Body of pancreas (tissue), 4 donors: ENCODE results near the gene EBF3. TPM values are rescaled to one million over a fixed set of nuclear protein-coding genes. Genes with fewer than 3 reads are reported as not detected.

ENCODE experiments used
- ATAC-seq: fragments of 150-250 bp; one replicate; pipeline ENCODE4 v1.9.1; 2016
- DNase-seq, 4 donors: peaks; one replicate each; pipeline ENCODE4 v3.0.0-alpha.2; 2019
- H3K27ac ChIP-seq, 4 donors: fragments of 200-600 bp; sonication (generic); 1 replicate in 3 of 4; 2 replicates in 1 of 4; pipeline versions ENCODE4 v1.5.1 to v1.6.1; 2016 to 2019; ENCODE audit warnings: mild to moderate bottlenecking in 1 of 4, mixed read lengths in 1 of 4, moderate library complexity in 1 of 4
- H3K27me3 ChIP-seq, 2 donors: fragments of 200-600 bp; sonication (generic); one replicate each; pipeline ENCODE4 v1.6.0; 2016; ENCODE audit warnings: mild to moderate bottlenecking in 1 of 2
- H3K36me3 ChIP-seq, 2 donors: fragments of 200-600 bp; sonication (generic); replicated peaks in 1 of 2; 2 replicates each; pipeline ENCODE4 v1.5.1; 2016; ENCODE audit warnings: low read depth in 2 of 2; ENCODE audit not compliant: insufficient read depth in 1 of 2
- H3K4me1 ChIP-seq: fragments of 200-600 bp; sonication (generic); one replicate; pipeline ENCODE4 v1.6.0; 2016
- H3K4me3 ChIP-seq, 2 donors: fragments of 200-600 bp; sonication (generic); 1 replicate in 1 of 2; 2 replicates in 1 of 2; pipeline ENCODE4 v1.5.1; 2016 to 2019
- H3K9me3 ChIP-seq, 3 donors: fragments of 200-600 bp; sonication (generic); 1 replicate in 2 of 3; 2 replicates in 1 of 3; pipeline ENCODE4 v1.5.1; 2016
- CTCF ChIP-seq, 7 experiments: fragments of 450-650 bp in 4 of 7; fragments of 200-600 bp in 3 of 7; sonication (generic) in 3 of 7; IDR thresholded peaks; one replicate each; pipeline ENCODE4 v1.5.1; 2016 to 2019; ENCODE audit warnings: antibody characterized with exemption in 7 of 7
- POLR2A ChIP-seq, 3 donors: fragments of 450-650 bp; IDR thresholded peaks; one replicate each; pipeline ENCODE4 v1.6.1; 2016; ENCODE audit warnings: antibody characterized with exemption in 3 of 3, mild to moderate bottlenecking in 2 of 3
- WGBS, 2 donors: methylation state at CpG; one replicate each; pipeline ENCODE4 v1.1.5; 2017; 5-methylcytosine and 5-hydroxymethylcytosine counted together
- intact Hi-C: fragments of 100-400 bp; cut with DNase I; formaldehyde crosslinking; loops from one replicate; pipeline ENCODE4 v1.15.1; 2023
- total RNA-seq, 2 donors: library from RNA; depleted of rRNA; stranded (reverse); fragments of >200 nt; gene quantifications; one replicate each; pipeline ENCODE4 v1.1.0, GENCODE V29; 2016

The EBF3 gene
- total RNA-seq, 2 donors from 2014 or later: 2.3 to 4.6 TPM

- no peaks in the 10 kb centered on the region for H3K9me3 ChIP-seq
- H3K4me3 ChIP-seq: no peak overlapping the region
- H3K4me1 ChIP-seq: no peaks in the 10 kb centered on the region
- WGBS, 2 donors: 90 to 99% methylated on average over 4 of the region's 4 CpGs
- TF ChIP-seq POLR2A (IDR thresholded peaks at IDR 0.05): no peak
- TF ChIP-seq CTCF (IDR thresholded peaks at IDR 0.05): no peak
- DNase-seq (no peak), ATAC-seq (no peak)
- intact Hi-C loops: no loop called here
- no peak overlapping the region for H3K27ac ChIP-seq
- no peaks in the 10 kb centered on the region for H3K27me3 ChIP-seq
- H3K36me3 ChIP-seq: no peaks in the 10 kb centered on the region
These were observed 35.1 kb upstream of the EBF3 start for GRCh38 chr10:129999140-129999539.

GRCh38 chr10:129993621-129994020 lies 29.5 kb upstream of the EBF3 start:
- TF ChIP-seq CTCF (IDR thresholded peaks at IDR 0.05): no peak
- TF ChIP-seq POLR2A (IDR thresholded peaks at IDR 0.05): no peak

GRCh38 chr10:129992356-129992755 lies 28.3 kb upstream of the EBF3 start:
- ATAC-seq (no peak), DNase-seq (no peak)
- no peaks in the 10 kb centered on the region for H3K4me1 ChIP-seq
- TF ChIP-seq CTCF (IDR thresholded peaks at IDR 0.05) (no peak), POLR2A (IDR thresholded peaks at IDR 0.05) (no peak)
- intact Hi-C loops: no loop called here
- H3K27ac ChIP-seq: no peak overlapping the region
- no peaks in the 10 kb centered on the region for H3K27me3 ChIP-seq
- H3K4me3 ChIP-seq: no peak overlapping the region
- 62% methylated on average over 3 of the region's 3 CpGs for WGBS, 2 donors
- H3K9me3 ChIP-seq: no peaks in the 10 kb centered on the region
- no peaks in the 10 kb centered on the region for H3K36me3 ChIP-seq

More at GRCh38 chr10:129993621-129994020, 29.5 kb upstream of the EBF3 start:
- no peaks in the 10 kb centered on the region for H3K9me3 ChIP-seq
- no peak overlapping the region for H3K27ac ChIP-seq
- H3K36me3 ChIP-seq: no peaks in the 10 kb centered on the region
- no peak overlapping the region for H3K4me3 ChIP-seq
- H3K27me3 ChIP-seq: no peaks in the 10 kb centered on the region
- no peak for ATAC-seq
- H3K4me1 ChIP-seq: no peaks in the 10 kb centered on the region
- DNase-seq: no peak
- intact Hi-C loops: no loop called here
- WGBS, 2 donors: 44 to 87% methylated on average over 1 of the region's 1 CpG

GRCh38 chr10:129982825-129983224 lies 18.8 kb upstream of the EBF3 start:
- TF ChIP-seq CTCF (IDR thresholded peaks at IDR 0.05): no peak
- TF ChIP-seq POLR2A (IDR thresholded peaks at IDR 0.05): no peak
- Histone ChIP-seq H3K36me3 (no peaks in the 10 kb centered on the region), H3K4me1 (no peaks in the 10 kb centered on the region), H3K4me3 (no peak overlapping the region), H3K27ac (no peak overlapping the region), H3K9me3 (peaks cover 0 to 12% (median 0%) of the 10 kb centered on the region in 3 donors), H3K27me3 (no peaks in the 10 kb centered on the region)
- no peak for ATAC-seq
- DNase-seq: no peak
- intact Hi-C loops: no loop called here

GRCh38 chr10:129978980-129979379 lies 14.9 kb upstream of the EBF3 start:
- Histone ChIP-seq H3K4me1 (no peaks in the 10 kb centered on the region), H3K27ac (no peak overlapping the region), H3K4me3 (no peak overlapping the region), H3K36me3 (no peaks in the 10 kb centered on the region), H3K9me3 (peaks cover 0 to 11% (median 0%) of the 10 kb centered on the region in 3 donors), H3K27me3 (peaks cover 0 to under 1% of the 10 kb centered on the region in 2 donors)
- WGBS, 2 donors: 83 to 97% methylated on average over 6 of the region's 6 CpGs
- DNase-seq: no peak
- TF ChIP-seq POLR2A (IDR thresholded peaks at IDR 0.05) (no peak), CTCF (IDR thresholded peaks at IDR 0.05) (no peak)
- ATAC-seq: no peak
- intact Hi-C loops: no loop called here
